ENCODE data around the gene SLC2A13.
A peak's percentile ranks its signal among the peaks of the same experiment; 100 is the strongest.

SLC2A13 gene

GRCh38 chr12:40105515-40106201 lies at the start of gene SLC2A13:
TSS of gene SLC2A13 (minus strand) at chr12:40106081. CDS start at chr12:40105808, 273 bp downstream.
- DNase-seq (ENCODE audit: low spot score) = peak; percentile 93

GRCh38 chr12:40154381-40154780 lies 48.5 kb upstream of the SLC2A13 start:
- no peak for DNase-seq (ENCODE audit: low spot score)

GRCh38 chr12:40153432-40153831 lies 47.6 kb upstream of the SLC2A13 start:
- no peak for DNase-seq (ENCODE audit: low spot score)

GRCh38 chr12:40152783-40153383 lies 47.0 kb upstream of the SLC2A13 start:
- peak; percentile 14 for DNase-seq (ENCODE audit: low spot score)

- no peak for DNase-seq (ENCODE audit: low spot score)
These were observed 43.9 kb upstream of the SLC2A13 start for GRCh38 chr12:40149673-40150260.

- DNase-seq (ENCODE audit: low spot score) = no peak
These were observed 41.2 kb upstream of the SLC2A13 start for GRCh38 chr12:40146800-40147797.

GRCh38 chr12:40145896-40146295 lies 40.0 kb upstream of the SLC2A13 start:
- no peak for DNase-seq (ENCODE audit: low spot score)

- DNase-seq (ENCODE audit: low spot score) = no peak
These were observed 38.1 kb upstream of the SLC2A13 start for GRCh38 chr12:40144023-40144422.

- DNase-seq (ENCODE audit: low spot score) = no peak
These were observed 36.3 kb upstream of the SLC2A13 start for GRCh38 chr12:40142001-40142744.

- DNase-seq (ENCODE audit: low spot score) = no peak
These were observed 32.6 kb upstream of the SLC2A13 start for GRCh38 chr12:40138526-40138925.

- peak; percentile 47 for DNase-seq (ENCODE audit: low spot score)
These were observed 31.4 kb upstream of the SLC2A13 start for GRCh38 chr12:40137252-40137651.

- no peak for DNase-seq (ENCODE audit: low spot score)
These were observed 21.5 kb upstream of the SLC2A13 start for GRCh38 chr12:40127408-40127807.

GRCh38 chr12:40123496-40123895 lies 17.6 kb upstream of the SLC2A13 start:
- DNase-seq (ENCODE audit: low spot score) = no peak

- DNase-seq (ENCODE audit: low spot score) = no peak
These were observed 17.0 kb upstream of the SLC2A13 start for GRCh38 chr12:40122842-40123241.

- no peak for DNase-seq (ENCODE audit: low spot score)
These were observed 11.9 kb upstream of the SLC2A13 start for GRCh38 chr12:40117818-40118217.

GRCh38 chr12:40110586-40110985 lies 4.7 kb upstream of the SLC2A13 start:
- DNase-seq (ENCODE audit: low spot score) = no peak

GRCh38 chr12:40107803-40108620 lies 2.1 kb upstream of the SLC2A13 start:
- DNase-seq (ENCODE audit: low spot score) = no peak

GRCh38 chr12:40107098-40107802 lies 1.4 kb upstream of the SLC2A13 start:
- DNase-seq (ENCODE audit: low spot score) = peak; percentile 72

GRCh38 chr12:40106655-40107054 lies 774 bp upstream of the SLC2A13 start:
- no peak for DNase-seq (ENCODE audit: low spot score)

- no peak for DNase-seq (ENCODE audit: low spot score)
These were observed 287 bp upstream of the SLC2A13 start for GRCh38 chr12:40106202-40106533.
